ENCODE measurements around the gene CHD9.
"Not testable (repeated sequence)": the region's sequence is repeated elsewhere in the genome, so short reads cannot be mapped to it uniquely, and the experiment has no call there.

The CHD9 gene

GRCh38 chr16:53054670-53055485, at the start of gene CHD9:
Gene CHD9, plus strand, starts transcription at chr16:53054991. Its CDS starts 101,099 bp downstream, at chr16:53156090.
- peak; percentile 76 for DNase-seq (ENCODE audit: low read depth, low spot score)

- DNase-seq (ENCODE audit: low read depth, low spot score): no peak
Measured at GRCh38 chr16:53007095-53007494, 47.7 kb upstream of the CHD9 start.

GRCh38 chr16:53014287-53014686, 40.5 kb upstream of the CHD9 start:
- DNase-seq (ENCODE audit: low read depth, low spot score): no peak

- DNase-seq (ENCODE audit: low read depth, low spot score): no peak
Measured at GRCh38 chr16:53018834-53019416, 35.9 kb upstream of the CHD9 start.

- DNase-seq (ENCODE audit: low read depth, low spot score): peak; percentile 16
Measured at GRCh38 chr16:53022374-53022773, 32.4 kb upstream of the CHD9 start.

GRCh38 chr16:53024045-53024444, 30.7 kb upstream of the CHD9 start:
- DNase-seq (ENCODE audit: low read depth, low spot score): no peak

GRCh38 chr16:53029971-53030370, 24.8 kb upstream of the CHD9 start:
- DNase-seq (ENCODE audit: low read depth, low spot score): no peak

- DNase-seq (ENCODE audit: low read depth, low spot score): no peak
Measured at GRCh38 chr16:53031323-53031942, 23.4 kb upstream of the CHD9 start.

GRCh38 chr16:53034306-53034705, 20.5 kb upstream of the CHD9 start:
- DNase-seq (ENCODE audit: low read depth, low spot score): no peak

- DNase-seq (ENCODE audit: low read depth, low spot score): no peak
Measured at GRCh38 chr16:53035176-53035942, 19.4 kb upstream of the CHD9 start.

- no peak for DNase-seq (ENCODE audit: low read depth, low spot score)
Measured at GRCh38 chr16:53036066-53036465, 18.7 kb upstream of the CHD9 start.

- DNase-seq (ENCODE audit: low read depth, low spot score): not testable (repeated sequence)
Measured at GRCh38 chr16:53036711-53037110, 18.1 kb upstream of the CHD9 start.

GRCh38 chr16:53040788-53041187, 14.0 kb upstream of the CHD9 start:
- DNase-seq (ENCODE audit: low read depth, low spot score): no peak

- no peak for DNase-seq (ENCODE audit: low read depth, low spot score)
Measured at GRCh38 chr16:53041320-53042051, 13.3 kb upstream of the CHD9 start.

GRCh38 chr16:53042235-53042701, 12.5 kb upstream of the CHD9 start:
- DNase-seq (ENCODE audit: low read depth, low spot score): no peak

GRCh38 chr16:53043428-53043831, 11.4 kb upstream of the CHD9 start:
- DNase-seq (ENCODE audit: low read depth, low spot score): no peak

- DNase-seq (ENCODE audit: low read depth, low spot score): no peak
Measured at GRCh38 chr16:53043986-53044601, 10.7 kb upstream of the CHD9 start.

- no peak for DNase-seq (ENCODE audit: low read depth, low spot score)
Measured at GRCh38 chr16:53045341-53046220, 9.2 kb upstream of the CHD9 start.

- DNase-seq (ENCODE audit: low read depth, low spot score): not testable (repeated sequence)
Measured at GRCh38 chr16:53047515-53047914, 7.3 kb upstream of the CHD9 start.

Data from brain pericyte (primary cell).